CD4-positive, alpha-beta T cell treated with Interleukin-17A for 1 hour (primary cell): ENCODE results near the gene HGS.
A peak's percentile ranks its signal among the peaks of the same experiment; 100 is the strongest.

Experiments
- DNase-seq: peaks from one replicate; pipeline ENCODE4 v3.0.0-alpha.2; 2020

HGS gene

GRCh38 chr17:81686614-81687013 lies 2.8 kb downstream of the HGS start:
- DNase-seq: no peak

- no peak for DNase-seq
These were observed 4.1 kb downstream of the HGS start for GRCh38 chr17:81687770-81688541.

DNA sequence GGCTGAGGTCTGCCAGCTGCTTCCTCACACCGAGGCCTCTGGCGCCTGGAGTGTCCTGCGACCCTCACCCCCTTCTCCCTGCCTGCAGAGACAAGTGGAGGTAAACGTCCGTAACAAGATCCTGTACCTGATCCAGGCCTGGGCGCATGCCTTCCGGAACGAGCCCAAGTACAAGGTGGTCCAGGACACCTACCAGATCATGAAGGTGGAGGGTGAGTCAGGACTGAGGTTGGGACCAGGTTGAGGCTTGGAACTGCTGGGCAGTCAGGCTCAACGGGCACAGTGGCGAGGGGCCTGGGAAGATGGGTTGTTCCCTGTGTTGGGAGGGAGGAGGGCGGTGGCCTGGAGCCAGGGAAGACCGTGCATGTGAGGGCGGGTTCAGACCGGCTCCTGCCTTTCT lies 4.8 kb downstream of the HGS start:
- no peak for DNase-seq

GRCh38 chr17:81690066-81690465 lies 6.3 kb downstream of the HGS start:
- no peak for DNase-seq

GRCh38 chr17:81690549-81690948 lies 6.7 kb downstream of the HGS start:
- DNase-seq: no peak

- no peak for DNase-seq
These were observed 7.4 kb downstream of the HGS start for GRCh38 chr17:81691196-81691595.

- no peak for DNase-seq
These were observed 7.8 kb downstream of the HGS start for GRCh38 chr17:81691608-81692007.

GRCh38 chr17:81693509-81694210 lies 9.8 kb downstream of the HGS start:
- no peak for DNase-seq

DNA sequence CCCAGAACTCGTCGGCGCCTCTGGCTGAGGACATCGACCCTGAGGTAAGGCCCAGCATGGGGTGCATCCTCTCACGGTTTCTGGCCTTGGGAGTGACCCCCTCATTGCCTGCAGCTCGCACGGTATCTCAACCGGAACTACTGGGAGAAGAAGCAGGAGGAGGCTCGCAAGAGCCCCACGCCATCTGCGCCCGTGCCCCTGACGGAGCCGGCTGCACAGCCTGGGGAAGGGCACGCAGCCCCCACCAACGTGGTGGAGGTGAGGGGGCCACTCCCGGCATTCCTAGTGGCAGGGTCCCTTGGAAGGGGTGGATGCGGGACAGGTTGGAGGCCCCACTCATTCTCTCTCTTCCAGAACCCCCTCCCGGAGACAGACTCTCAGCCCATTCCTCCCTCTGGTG lies 11.0 kb downstream of the HGS start:
- DNase-seq: no peak

- no peak for DNase-seq
These were observed 11.4 kb downstream of the HGS start for GRCh38 chr17:81695211-81695610.

- DNase-seq: no peak
These were observed 12.0 kb downstream of the HGS start for GRCh38 chr17:81695801-81696200.

DNA sequence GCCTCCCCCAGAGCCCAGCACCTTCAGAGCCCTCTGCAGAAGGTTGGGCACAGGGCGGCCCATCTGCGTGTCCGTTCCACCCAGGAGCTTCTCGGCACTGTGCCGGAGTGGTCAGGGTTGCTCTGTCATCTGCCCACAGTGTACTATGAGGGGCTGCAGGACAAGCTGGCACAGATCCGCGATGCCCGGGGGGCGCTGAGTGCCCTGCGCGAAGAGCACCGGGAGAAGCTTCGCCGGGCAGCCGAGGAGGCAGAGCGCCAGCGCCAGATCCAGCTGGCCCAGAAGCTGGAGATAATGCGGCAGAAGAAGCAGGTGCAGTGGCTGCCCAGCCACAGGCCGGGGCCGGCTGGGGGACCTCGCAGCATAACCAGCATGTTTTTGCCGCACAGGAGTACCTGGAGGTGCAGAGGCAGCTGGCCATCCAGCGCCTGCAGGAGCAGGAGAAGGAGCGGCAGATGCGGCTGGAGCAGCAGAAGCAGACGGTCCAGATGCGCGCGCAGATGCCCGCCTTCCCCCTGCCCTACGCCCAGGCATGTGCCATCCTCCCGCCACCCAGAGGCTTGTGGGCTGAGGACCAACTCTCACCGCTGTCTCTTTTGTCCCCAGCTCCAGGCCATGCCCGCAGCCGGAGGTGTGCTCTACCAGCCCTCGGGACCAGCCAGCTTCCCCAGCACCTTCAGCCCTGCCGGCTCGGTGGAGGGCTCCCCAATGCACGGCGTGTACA lies 12.6 kb downstream of the HGS start:
- DNase-seq: no peak

DNA sequence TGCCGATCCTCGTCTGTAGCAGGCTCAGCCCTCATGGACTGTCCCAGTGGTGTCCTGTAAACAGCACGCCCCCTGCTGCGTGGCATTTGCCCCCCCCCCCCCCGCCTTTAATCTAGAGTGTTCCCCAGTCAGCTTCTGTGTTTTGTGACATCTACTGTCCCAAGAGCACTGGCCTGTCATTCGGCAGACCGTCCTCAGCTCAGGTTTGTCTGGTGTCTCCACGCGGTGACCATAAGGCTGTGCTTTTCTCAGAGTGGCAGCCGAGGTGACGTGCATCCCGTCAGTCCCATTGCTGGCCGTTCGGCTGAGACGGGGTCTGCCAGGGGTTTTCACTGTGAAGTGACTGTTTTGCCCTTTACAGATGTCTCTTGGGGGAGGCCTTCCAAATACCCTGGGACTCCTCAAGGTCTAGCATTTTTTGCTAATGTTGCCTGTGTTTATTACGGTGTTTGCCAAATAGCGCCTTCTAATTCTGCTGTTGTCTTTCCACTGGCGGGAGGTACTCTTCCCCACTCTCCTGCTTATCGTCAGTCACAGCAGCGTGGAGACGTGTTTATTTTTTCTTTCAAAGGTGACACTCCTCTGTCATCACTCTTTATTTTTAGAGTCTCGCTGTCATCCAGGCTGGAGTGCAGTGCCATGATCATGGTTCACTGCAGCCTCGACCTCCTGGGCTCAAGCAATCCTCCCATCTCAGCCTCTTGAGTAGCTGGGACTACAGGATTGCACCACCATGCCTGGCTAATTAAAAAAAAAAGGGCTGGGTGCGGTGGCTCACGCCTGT lies 13.6 kb downstream of the HGS start:
- DNase-seq: no peak

DNA sequence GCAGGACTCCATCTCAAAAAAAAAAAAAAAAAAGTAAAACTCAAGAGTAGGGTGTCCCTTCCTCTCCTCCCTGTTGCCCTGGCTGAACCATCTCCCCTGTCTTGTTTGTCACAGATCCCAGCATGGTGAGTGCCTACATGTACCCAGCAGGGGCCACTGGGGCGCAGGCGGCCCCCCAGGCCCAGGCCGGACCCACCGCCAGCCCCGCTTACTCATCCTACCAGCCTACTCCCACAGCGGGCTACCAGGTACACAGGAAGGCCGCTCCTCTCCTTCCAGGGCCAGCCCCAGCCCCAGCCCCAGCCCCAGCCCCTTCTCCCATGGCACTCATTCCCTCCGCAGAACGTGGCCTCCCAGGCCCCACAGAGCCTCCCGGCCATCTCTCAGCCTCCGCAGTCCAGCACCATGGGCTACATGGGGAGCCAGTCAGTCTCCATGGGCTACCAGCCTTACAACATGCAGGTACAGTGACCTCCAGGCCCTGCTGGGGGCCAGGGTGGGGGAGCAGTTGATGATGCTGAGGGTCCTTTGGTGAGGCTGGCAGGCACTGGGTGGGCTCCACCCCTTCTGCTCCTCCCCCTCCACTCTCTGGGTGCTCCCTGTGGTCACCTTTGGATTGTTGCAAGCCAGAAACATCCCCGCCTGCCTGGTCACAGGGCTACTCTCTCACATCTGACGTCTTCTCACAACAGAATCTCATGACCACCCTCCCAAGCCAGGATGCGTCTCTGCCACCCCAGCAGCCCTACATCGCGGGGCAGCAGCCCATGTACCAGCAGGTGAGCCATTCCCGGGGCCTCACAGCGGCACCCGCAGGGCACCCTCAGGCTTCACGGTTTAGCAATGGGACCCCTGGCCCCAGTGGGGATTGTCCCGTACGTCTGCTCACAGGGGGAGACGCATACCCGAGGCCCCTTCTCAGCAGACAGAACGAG lies 16.8 kb downstream of the HGS start:
- no peak for DNase-seq

GRCh38 chr17:81701288-81702071 lies 17.7 kb downstream of the HGS start:
- no peak for DNase-seq

GRCh38 chr17:81702934-81703746 lies 19.3 kb downstream of the HGS start, which contains the start of gene MRPL12:
MRPL12 (plus strand) TSS chr17:81703367; CDS start chr17:81703502, 135 bp downstream.
- peak; percentile 90 for DNase-seq

- peak; percentile 25 for DNase-seq
These were observed 20.2 kb downstream of the HGS start for GRCh38 chr17:81703747-81704654.

GRCh38 chr17:81705518-81706231 lies 21.9 kb downstream of the HGS start:
- DNase-seq: no peak
